Cardiac muscle cell (in vitro differentiated cells and primary cell): ENCODE measurements around the gene RNLS. TPM values are rescaled to one million over a fixed set of nuclear protein-coding genes. Genes with fewer than 3 reads are reported as not detected.

Experiments used
- DNase-seq, 2 donors: peaks; one replicate each; pipeline versions ENCODE4 v3.0.0 to v3.0.0-alpha.2; 2010 to 2017; ENCODE audit warnings: low read depth in 1 of 2, low spot score in 1 of 2
- H3K27ac ChIP-seq: fragments of 200-600 bp; sonication (generic); 2 replicates; pipeline ENCODE4 v1.5.1; 2016
- H3K27me3 ChIP-seq: fragments of 200-600 bp; sonication (generic); 2 replicates; pipeline ENCODE4 v1.6.0; 2016; ENCODE audit warnings: control low read depth
- H3K36me3 ChIP-seq: fragments of 200-600 bp; sonication (generic); 2 replicates; pipeline ENCODE4 v1.5.1; 2016; ENCODE audit warnings: control low read depth
- H3K4me1 ChIP-seq: fragments of 200-600 bp; sonication (generic); 2 replicates; pipeline ENCODE4 v1.8.1; 2017; ENCODE audit warnings: low read depth, mild to moderate bottlenecking, mixed run types
- H3K4me3 ChIP-seq: fragments of 200-600 bp; sonication (generic); 2 replicates; pipeline ENCODE4 v1.5.1; 2016; ENCODE audit warnings: mild to moderate bottlenecking
- H3K9me3 ChIP-seq: fragments of 200-600 bp; sonication (generic); 2 replicates; pipeline ENCODE4 v1.5.1; 2017; ENCODE audit warnings: low read depth, mild to moderate bottlenecking, control low read depth
- polyA plus RNA-seq: library from polyadenylated mRNA; unstranded; fragments of >200 nt; fragmentation: Nextera tagmentation; extraction: Ambion mirVana; gene quantifications from 2 replicates; pipeline ENCODE4 v1.2.1, GENCODE V29; 2016
- total RNA-seq: library from RNA; depleted of rRNA; stranded (reverse); fragments of >200 nt; gene quantifications from 2 replicates; pipeline ENCODE4 v1.2.3, GENCODE V29; 2016
- TF ChIP-seq, protein P1 (sequence below): IDR thresholded peaks from 2 replicates; pipeline ENCODE4 v1.5.1; 2012; ENCODE audit warnings: low read depth, mild to moderate bottlenecking, low read length

The RNLS gene
- total and polyA plus RNA-seq, 2 experiments from 2014 or later: 6.9 to 13.9 TPM

DNA sequence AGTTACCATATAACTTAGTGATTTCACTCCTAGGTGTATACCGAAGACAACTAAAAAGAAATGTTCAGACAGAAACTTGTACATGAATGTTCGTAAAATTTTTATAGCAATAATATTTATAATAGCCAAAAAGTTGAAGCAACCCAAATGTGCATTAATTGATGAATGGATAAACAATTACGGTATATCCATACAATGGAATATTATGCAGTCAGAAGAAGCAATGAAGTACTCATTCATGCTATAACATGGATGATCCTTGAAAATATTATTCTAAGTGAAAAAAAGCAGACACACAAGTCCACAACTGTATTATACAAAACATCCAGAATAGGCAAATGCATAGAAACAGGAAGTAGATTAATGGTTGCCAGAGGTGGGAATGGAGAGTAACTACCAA lies 183.9 kb downstream of the RNLS start:
- no peaks in the 10 kb centered on the region for H3K9me3 ChIP-seq
- H3K27me3 ChIP-seq: no peaks in the 10 kb centered on the region
- no peak overlapping the region for H3K27ac ChIP-seq
- no peak overlapping the region for H3K4me3 ChIP-seq
- TF ChIP-seq, protein P1, sequence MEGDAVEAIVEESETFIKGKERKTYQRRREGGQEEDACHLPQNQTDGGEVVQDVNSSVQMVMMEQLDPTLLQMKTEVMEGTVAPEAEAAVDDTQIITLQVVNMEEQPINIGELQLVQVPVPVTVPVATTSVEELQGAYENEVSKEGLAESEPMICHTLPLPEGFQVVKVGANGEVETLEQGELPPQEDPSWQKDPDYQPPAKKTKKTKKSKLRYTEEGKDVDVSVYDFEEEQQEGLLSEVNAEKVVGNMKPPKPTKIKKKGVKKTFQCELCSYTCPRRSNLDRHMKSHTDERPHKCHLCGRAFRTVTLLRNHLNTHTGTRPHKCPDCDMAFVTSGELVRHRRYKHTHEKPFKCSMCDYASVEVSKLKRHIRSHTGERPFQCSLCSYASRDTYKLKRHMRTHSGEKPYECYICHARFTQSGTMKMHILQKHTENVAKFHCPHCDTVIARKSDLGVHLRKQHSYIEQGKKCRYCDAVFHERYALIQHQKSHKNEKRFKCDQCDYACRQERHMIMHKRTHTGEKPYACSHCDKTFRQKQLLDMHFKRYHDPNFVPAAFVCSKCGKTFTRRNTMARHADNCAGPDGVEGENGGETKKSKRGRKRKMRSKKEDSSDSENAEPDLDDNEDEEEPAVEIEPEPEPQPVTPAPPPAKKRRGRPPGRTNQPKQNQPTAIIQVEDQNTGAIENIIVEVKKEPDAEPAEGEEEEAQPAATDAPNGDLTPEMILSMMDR: no peak
- no peaks in the 10 kb centered on the region for H3K4me1 ChIP-seq
- no peak for DNase-seq
- no peaks in the 10 kb centered on the region for H3K36me3 ChIP-seq

DNA sequence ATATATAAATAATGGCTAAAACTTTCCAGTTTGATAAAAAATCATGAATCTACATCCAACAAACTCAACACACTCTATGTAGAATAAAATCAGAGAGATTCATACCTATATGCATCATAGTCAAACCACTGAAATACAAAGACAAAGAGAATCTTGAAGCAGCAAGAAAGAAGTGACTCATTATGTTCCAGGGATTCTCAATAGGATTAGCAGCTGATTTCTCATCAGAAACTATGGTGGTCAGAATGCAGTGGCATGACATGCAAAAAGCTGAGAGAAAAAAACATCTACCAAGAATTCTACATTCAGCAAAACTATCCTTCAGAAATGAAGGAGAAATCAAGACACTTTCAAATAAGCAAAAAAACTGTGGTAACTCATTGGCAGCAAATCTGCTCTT lies 187.4 kb downstream of the RNLS start:
- TF ChIP-seq, protein P1: no peak
- DNase-seq: peak in 1 of 2 donors; percentile 32
- Histone ChIP-seq H3K27me3 (no peaks in the 10 kb centered on the region), H3K9me3 (no peaks in the 10 kb centered on the region), H3K27ac (no peak overlapping the region), H3K4me1 (no peaks in the 10 kb centered on the region), H3K4me3 (no peak overlapping the region), H3K36me3 (no peaks in the 10 kb centered on the region)

DNA sequence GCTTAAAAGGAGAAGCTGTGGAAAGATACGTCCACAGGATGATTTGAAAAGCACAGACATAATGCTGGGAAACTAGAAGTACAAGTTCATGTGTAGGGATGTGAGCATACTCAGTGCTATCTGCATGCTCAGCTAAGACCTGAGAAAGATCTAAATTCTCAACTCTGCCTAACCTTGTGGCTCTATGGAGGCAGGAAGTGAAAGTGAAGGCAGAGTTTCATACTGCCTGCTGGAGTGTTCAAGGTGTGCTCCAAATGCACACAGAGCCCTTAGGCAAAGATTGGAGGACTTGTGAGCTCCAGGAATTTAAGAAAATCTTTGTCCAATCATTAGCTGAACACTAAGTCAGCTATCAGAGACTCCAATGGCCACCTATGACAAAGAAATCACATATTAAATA lies 190.9 kb downstream of the RNLS start:
- Histone ChIP-seq H3K4me1 (peaks cover 12% of the 10 kb centered on the region), H3K9me3 (no peaks in the 10 kb centered on the region), H3K4me3 (no peak overlapping the region), H3K27ac (no peak overlapping the region), H3K27me3 (no peaks in the 10 kb centered on the region), H3K36me3 (no peaks in the 10 kb centered on the region)
- DNase-seq: no peak
- TF ChIP-seq, protein P1: no peak

DNA sequence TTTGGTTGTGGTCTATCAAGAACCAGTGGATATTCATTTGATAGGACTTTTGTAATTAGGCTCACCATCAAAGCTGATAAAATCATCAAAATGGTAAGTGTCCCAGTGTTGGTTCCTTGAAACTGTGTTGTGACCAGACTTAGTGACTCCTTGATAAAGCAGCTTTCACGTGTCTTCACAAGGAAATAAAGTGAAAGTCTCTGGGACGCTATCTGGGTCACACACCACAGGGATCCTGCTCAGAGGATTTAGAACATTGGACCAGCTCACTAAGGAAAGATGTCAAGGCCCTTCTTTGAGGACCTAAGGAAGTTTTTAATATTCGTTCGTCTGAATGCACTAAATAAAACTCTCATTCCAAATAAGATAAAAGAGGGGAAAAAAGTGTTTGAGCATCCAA lies 193.1 kb downstream of the RNLS start:
- TF ChIP-seq, protein P1: no peak
- H3K27me3 ChIP-seq: no peaks in the 10 kb centered on the region

DNA sequence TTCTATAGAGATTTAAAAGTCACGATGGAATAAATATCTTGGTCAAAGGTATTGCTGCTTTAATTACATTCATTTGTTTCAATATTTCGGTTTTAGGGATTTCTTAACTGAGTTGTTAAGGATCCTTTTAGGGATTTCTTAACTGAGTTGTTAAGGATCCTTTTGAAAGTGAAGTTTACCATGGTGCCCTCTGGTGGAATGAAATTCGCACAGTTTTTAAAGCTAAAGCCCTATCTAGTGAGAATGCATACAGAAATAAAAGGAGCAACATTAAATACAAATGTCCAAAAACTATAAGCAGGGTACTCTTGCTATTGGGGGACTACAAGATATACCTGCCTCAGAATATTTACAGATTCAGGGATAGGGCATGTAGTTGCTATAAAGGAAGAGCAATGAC lies 193.7 kb downstream of the RNLS start:
- Histone ChIP-seq H3K4me1 (peaks cover 25% of the 10 kb centered on the region), H3K27ac (no peak overlapping the region), H3K27me3 (no peaks in the 10 kb centered on the region), H3K9me3 (no peaks in the 10 kb centered on the region), H3K36me3 (no peaks in the 10 kb centered on the region), H3K4me3 (no peak overlapping the region)
- TF ChIP-seq, protein P1: peak; percentile 61
- peak; percentile 49 to 81 for DNase-seq

More for the DNA sequence above, 193.1 kb downstream of the RNLS start:
- H3K9me3 ChIP-seq: no peaks in the 10 kb centered on the region
- no peak overlapping the region for H3K27ac ChIP-seq
- H3K4me3 ChIP-seq: no peak overlapping the region
- peaks cover 25% of the 10 kb centered on the region for H3K4me1 ChIP-seq
- no peaks in the 10 kb centered on the region for H3K36me3 ChIP-seq
- DNase-seq: no peak

DNA sequence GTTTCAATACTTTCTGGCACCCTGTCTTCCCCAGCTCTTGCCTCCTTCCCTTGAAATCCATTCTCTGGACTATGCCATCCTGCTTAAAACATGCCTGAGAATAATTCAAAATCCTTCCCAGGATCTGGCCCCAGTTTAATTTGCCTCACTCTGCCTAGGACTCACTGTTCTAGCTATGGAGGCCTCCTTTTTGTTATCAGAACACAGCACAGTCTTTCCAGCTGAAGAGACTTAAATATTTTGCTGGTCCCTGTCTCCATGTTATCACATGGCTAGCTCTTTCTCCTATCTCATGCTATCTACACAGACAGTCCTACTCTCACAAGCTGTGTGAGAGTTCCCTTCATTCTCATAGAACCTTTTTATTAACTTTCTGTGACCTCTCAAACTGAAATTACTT lies 194.8 kb downstream of the RNLS start:
- no peaks in the 10 kb centered on the region for H3K27me3 ChIP-seq
- H3K4me1 ChIP-seq: peaks cover 25% of the 10 kb centered on the region
- H3K4me3 ChIP-seq: no peak overlapping the region
- H3K9me3 ChIP-seq: no peaks in the 10 kb centered on the region
- DNase-seq: no peak
- H3K36me3 ChIP-seq: no peaks in the 10 kb centered on the region
- TF ChIP-seq, protein P1: no peak
- peak overlapping the region; percentile 8 for H3K27ac ChIP-seq
